Upper lobe of left lung (tissue), 6 donors: Measurements from ENCODE around the gene CNGB1. TPM values are rescaled to one million over a fixed set of nuclear protein-coding genes. Genes with fewer than 3 reads are reported as not detected.
"Not testable (repeated sequence)": the region's sequence is repeated elsewhere in the genome, so short reads cannot be mapped to it uniquely, and the experiment has no call there.

Experiments used
- ATAC-seq, 2 donors: fragments of 200-7000 bp; cut with Tn5 transposase; one replicate each; pipeline ENCODE4 v1.9.1; 2022; ENCODE audit warnings: mild to moderate bottlenecking in 2 of 2, moderate library complexity in 2 of 2; ENCODE audit not compliant: low FRiP score in 2 of 2
- DNase-seq, 2 donors: peaks; one replicate each; pipeline ENCODE4 v3.0.0-alpha.2; 2019 to 2020
- H3K27ac ChIP-seq, 4 donors: fragments of 200-600 bp; sonication (generic); one replicate each; pipeline ENCODE4 v1.5.1; 2016 to 2019
- H3K27me3 ChIP-seq, 4 donors: fragments of 200-600 bp; sonication (generic); one replicate each; pipeline ENCODE4 v1.5.1; 2017 to 2019
- H3K36me3 ChIP-seq, 4 donors: fragments of 200-600 bp; sonication (generic); one replicate each; pipeline ENCODE4 v1.5.1; 2016 to 2019
- H3K4me1 ChIP-seq, 4 donors: fragments of 200-600 bp; sonication (generic); one replicate each; pipeline ENCODE4 v1.5.1; 2018 to 2019
- H3K4me3 ChIP-seq, 4 donors: fragments of 200-600 bp; sonication (generic); one replicate each; pipeline ENCODE4 v1.5.1; 2017 to 2019; ENCODE audit warnings: mild to moderate bottlenecking in 2 of 4, moderate library complexity in 1 of 4
- H3K9me3 ChIP-seq, 4 donors: fragments of 200-600 bp; sonication (generic); one replicate each; pipeline ENCODE4 v1.5.1; 2018 to 2019
- CTCF ChIP-seq, 6 experiments: fragments of 450-650 bp in 4 of 6; fragments of 200-600 bp in 2 of 6; sonication (generic) in 2 of 6; IDR thresholded peaks; one replicate each; pipeline ENCODE4 v1.5.1; 2016 to 2019; ENCODE audit warnings: antibody characterized with exemption in 6 of 6
- EP300 ChIP-seq, 4 donors: sonication (generic); formaldehyde crosslinking; IDR thresholded peaks; one replicate each; pipeline ENCODE4 v1.5.1; 2017; ENCODE audit warnings: antibody characterized with exemption in 4 of 4, control low read depth in 2 of 4
- POLR2A ChIP-seq, 4 donors: fragments of 450-650 bp; IDR thresholded peaks; one replicate each; pipeline ENCODE4 v1.5.1; 2016 to 2017; ENCODE audit warnings: antibody characterized with exemption in 4 of 4, mild to moderate bottlenecking in 2 of 4
- POLR2AphosphoS5 ChIP-seq, 2 donors: sonication (generic); formaldehyde crosslinking; IDR thresholded peaks; one replicate each; pipeline ENCODE4 v1.5.1; 2017; ENCODE audit warnings: antibody characterized with exemption in 2 of 2
- WGBS, 2 donors: methylation state at CpG; one replicate each; pipeline ENCODE4 v1.1.5; 2017 to 2018; 5-methylcytosine and 5-hydroxymethylcytosine counted together
- total RNA-seq, 6 donors: library from RNA; depleted of rRNA in 4 of 6; stranded (reverse); fragments of >200 nt in 4 of 6; gene quantifications; one replicate each; pipeline versions ENCODE4 v1.1.0 to v1.2.1, GENCODE V29; 2016 to 2021
- donor health status: DM: no; HTN: no; CAD: no; lungs with moderate emphysema.
- donor health status: DM: no; HTN: yes; CAD: no; lungs with severe emphysema.

The CNGB1 gene
- total RNA-seq, 6 donors from 2014 or later: 0.06 to 0.39 TPM; not detected in 4

- Histone ChIP-seq H3K36me3 (peaks cover 9 to 39% (median 26%) of the 10 kb centered on the region in 4 donors), H3K27ac (no peak overlapping the region), H3K4me3 (no peak overlapping the region), H3K4me1 (no peaks in the 10 kb centered on the region), H3K27me3 (no peaks in the 10 kb centered on the region), H3K9me3 (no peaks in the 10 kb centered on the region)
- WGBS, 2 donors: 73 to 75% methylated on average over 6 to 9 of the region's 9 CpGs
- ATAC-seq (no peak), DNase-seq (no peak)
- TF ChIP-seq EP300 (IDR thresholded peaks at IDR 0.05): no peak
- no peak for TF ChIP-seq POLR2AphosphoS5 (IDR thresholded peaks at IDR 0.05)
- no peak for TF ChIP-seq CTCF (IDR thresholded peaks at IDR 0.05)
- no peak for TF ChIP-seq POLR2A (IDR thresholded peaks at IDR 0.05)
These were observed 41.6 kb upstream of the CNGB1 start for GRCh38 chr16:58012481-58012880.

GRCh38 chr16:58011652-58012051 is 40.7 kb upstream of the CNGB1 start:
- Histone ChIP-seq H3K4me3 (no peak overlapping the region), H3K27me3 (no peaks in the 10 kb centered on the region), H3K27ac (no peak overlapping the region), H3K36me3 (peaks cover 9 to 41% (median 26%) of the 10 kb centered on the region in 4 donors), H3K9me3 (no peaks in the 10 kb centered on the region), H3K4me1 (no peaks in the 10 kb centered on the region)
- TF ChIP-seq CTCF (IDR thresholded peaks at IDR 0.05) (no peak), EP300 (IDR thresholded peaks at IDR 0.05) (no peak), POLR2AphosphoS5 (IDR thresholded peaks at IDR 0.05) (no peak), POLR2A (IDR thresholded peaks at IDR 0.05) (no peak)
- WGBS, 2 donors: 81 to 82% methylated on average over 3 of the region's 3 CpGs
- no peak for ATAC-seq
- no peak for DNase-seq

- H3K9me3 ChIP-seq: no peaks in the 10 kb centered on the region
- no peak overlapping the region for H3K27ac ChIP-seq
- no peaks in the 10 kb centered on the region for H3K27me3 ChIP-seq
- ATAC-seq (no peak), DNase-seq (no peak)
- no peak overlapping the region for H3K4me3 ChIP-seq
- no peaks in the 10 kb centered on the region for H3K4me1 ChIP-seq
- peaks cover 9 to 49% (median 26%) of the 10 kb centered on the region in 4 donors for H3K36me3 ChIP-seq
- WGBS, 2 donors: 83 to 87% methylated on average over 3 of the region's 3 CpGs
- TF ChIP-seq POLR2A (IDR thresholded peaks at IDR 0.05) (no peak), POLR2AphosphoS5 (IDR thresholded peaks at IDR 0.05) (no peak), CTCF (IDR thresholded peaks at IDR 0.05) (no peak), EP300 (IDR thresholded peaks at IDR 0.05) (no peak)
These were observed 40.0 kb upstream of the CNGB1 start for GRCh38 chr16:58010886-58011285.

GRCh38 chr16:58009856-58010416 is 39.0 kb upstream of the CNGB1 start:
- no peak for TF ChIP-seq CTCF (IDR thresholded peaks at IDR 0.05)
- TF ChIP-seq EP300 (IDR thresholded peaks at IDR 0.05): no peak
- TF ChIP-seq POLR2A (IDR thresholded peaks at IDR 0.05): no peak
- no peak for TF ChIP-seq POLR2AphosphoS5 (IDR thresholded peaks at IDR 0.05)
- Histone ChIP-seq H3K27me3 (no peaks in the 10 kb centered on the region), H3K36me3 (peaks cover 9 to 53% (median 26%) of the 10 kb centered on the region in 4 donors), H3K9me3 (no peaks in the 10 kb centered on the region), H3K4me3 (no peak overlapping the region), H3K4me1 (peaks cover 2 to 3% (median 2%) of the 10 kb centered on the region in 4 donors), H3K27ac (no peak overlapping the region)
- DNase-seq (no peak), ATAC-seq (no peak)
- WGBS, 2 donors: 96 to 97% methylated on average over 11 of the region's 11 CpGs

- Histone ChIP-seq H3K4me1 (peaks cover 11 to 29% (median 17%) of the 10 kb centered on the region in 4 donors), H3K36me3 (peaks cover 0 to 32% (median 8%) of the 10 kb centered on the region in 4 donors)
- DNase-seq, H3K27me3 ChIP-seq, H3K27ac ChIP-seq, H3K4me3 ChIP-seq, ATAC-seq, H3K9me3 ChIP-seq: not testable (repeated sequence)
- WGBS, 2 donors: 92 to 93% methylated on average over 12 of the region's 12 CpGs
These were observed 33.8 kb upstream of the CNGB1 start for GRCh38 chr16:58004736-58005135.
